ENCODE data around the gene CDH9.

GRCh38 chr5:26869781-26870180 is 168.6 kb downstream of the CDH9 start:
- TF ChIP-seq CTCF (IDR thresholded peaks at IDR 0.05 in 4 of 5, conservative IDR thresholded peaks at IDR 0.05 in 1 of 5) (no peak), POLR2A (IDR thresholded peaks at IDR 0.05) (no peak)
